Gastroesophageal sphincter (tissue), 3 donors: Measurements from ENCODE around the gene TMEM169.

Source experiments
- CTCF ChIP-seq, 4 experiments: fragments of 200-600 bp in 2 of 4; fragments of 450-650 bp in 2 of 4; sonication (generic) in 1 of 4; IDR thresholded peaks; one replicate each; pipeline ENCODE4 v1.5.1; 2017 to 2019; ENCODE audit warnings: antibody characterized with exemption in 4 of 4, mild to moderate bottlenecking in 2 of 4, moderate library complexity in 2 of 4
- EP300 ChIP-seq: sonication (generic); formaldehyde crosslinking; IDR thresholded peaks from one replicate; pipeline ENCODE4 v1.6.1; 2017; ENCODE audit warnings: antibody characterized with exemption, mild to moderate bottlenecking
- POLR2A ChIP-seq, 2 donors: fragments of 450-650 bp; IDR thresholded peaks; one replicate each; pipeline ENCODE4 v1.6.1; 2017; ENCODE audit warnings: antibody characterized with exemption in 2 of 2, mild to moderate bottlenecking in 2 of 2, moderate library complexity in 1 of 2
- POLR2AphosphoS5 ChIP-seq: sonication (generic); formaldehyde crosslinking; IDR thresholded peaks from one replicate; pipeline ENCODE4 v1.6.1; 2017; ENCODE audit warnings: antibody characterized with exemption

- TF ChIP-seq CTCF (IDR thresholded peaks at IDR 0.05) (no peak), EP300 (no peak), POLR2A (IDR thresholded peaks at IDR 0.05) (no peak), POLR2AphosphoS5 (no peak)
Measured at GRCh38 chr2:216149741-216150140, 68.0 kb downstream of the TMEM169 start.
